ENCODE data around the gene RCOR2. TPM values are rescaled to one million over a fixed set of nuclear protein-coding genes. Genes with fewer than 3 reads are reported as not detected.

The RCOR2 gene
- total RNA-seq, 1 donor from 2014 or later, result 38.1 TPM

- DNase-seq (ENCODE audit: extremely low spot score, unreplicated experiment), result no peak
- no peak for TF ChIP-seq CTCF (conservative IDR thresholded peaks at IDR 0.05)
- H3K27me3 Mint-ChIP-seq, result no peaks in the 10 kb centered on the region
- peaks cover 13% of the 10 kb centered on the region for H3K36me3 Mint-ChIP-seq
- H3K27ac Mint-ChIP-seq, result peak overlapping the region; percentile 69
- H3K4me1 Mint-ChIP-seq (ENCODE audit: unreplicated experiment), result peaks cover 33% of the 10 kb centered on the region
- no peaks in the 10 kb centered on the region for H3K9me3 Mint-ChIP-seq
- H3K4me3 Mint-ChIP-seq, result peak overlapping the region; percentile 31
These were observed 39.2 kb downstream of the RCOR2 start for GRCh38 chr11:63877658-63878241.

- Mint-ChIP-seq H3K4me3 (no peak overlapping the region), H3K27me3 (no peaks in the 10 kb centered on the region), H3K9me3 (no peaks in the 10 kb centered on the region), H3K36me3 (peaks cover 13% of the 10 kb centered on the region), H3K27ac (no peak overlapping the region), H3K4me1 (ENCODE audit: unreplicated experiment) (peaks cover 36% of the 10 kb centered on the region)
- TF ChIP-seq CTCF (conservative IDR thresholded peaks at IDR 0.05), result no peak
- no peak for DNase-seq (ENCODE audit: extremely low spot score, unreplicated experiment)
These were observed 40.3 kb downstream of the RCOR2 start for GRCh38 chr11:63876616-63877015.

GRCh38 chr11:63875506-63876065 lies 41.4 kb downstream of the RCOR2 start:
- Mint-ChIP-seq H3K27me3 (no peaks in the 10 kb centered on the region), H3K27ac (peak overlapping the region; percentile 62), H3K36me3 (peaks cover 10% of the 10 kb centered on the region), H3K4me3 (no peak overlapping the region), H3K4me1 (ENCODE audit: unreplicated experiment) (peaks cover 40% of the 10 kb centered on the region), H3K9me3 (no peaks in the 10 kb centered on the region)
- DNase-seq (ENCODE audit: extremely low spot score, unreplicated experiment), result no peak
- no peak for TF ChIP-seq CTCF (conservative IDR thresholded peaks at IDR 0.05)

GRCh38 chr11:63874511-63874910 lies 42.5 kb downstream of the RCOR2 start:
- H3K9me3 Mint-ChIP-seq, result no peaks in the 10 kb centered on the region
- peaks cover 40% of the 10 kb centered on the region for H3K4me1 Mint-ChIP-seq (ENCODE audit: unreplicated experiment)
- peaks cover 5% of the 10 kb centered on the region for H3K36me3 Mint-ChIP-seq
- no peak for TF ChIP-seq CTCF (conservative IDR thresholded peaks at IDR 0.05)
- H3K4me3 Mint-ChIP-seq, result no peak overlapping the region
- no peaks in the 10 kb centered on the region for H3K27me3 Mint-ChIP-seq
- peak overlapping the region; percentile 68 for H3K27ac Mint-ChIP-seq
- no peak for DNase-seq (ENCODE audit: extremely low spot score, unreplicated experiment)

GRCh38 chr11:63873311-63873710 lies 43.7 kb downstream of the RCOR2 start:
- Mint-ChIP-seq H3K27ac (peak overlapping the region; percentile 77), H3K27me3 (no peaks in the 10 kb centered on the region), H3K4me1 (ENCODE audit: unreplicated experiment) (peaks cover 46% of the 10 kb centered on the region), H3K36me3 (peaks cover 10% of the 10 kb centered on the region), H3K4me3 (no peak overlapping the region), H3K9me3 (no peaks in the 10 kb centered on the region)
- no peak for DNase-seq (ENCODE audit: extremely low spot score, unreplicated experiment)
- no peak for TF ChIP-seq CTCF (conservative IDR thresholded peaks at IDR 0.05)

Data from type B pancreatic cell (in vitro differentiated cells).